NCI-H524 treated with DMSO at 0.1 percent for 48 hours (cell line): ENCODE measurements around the gene NAP1L1.
A peak's percentile ranks its signal among the peaks of the same experiment; 100 is the strongest.

Experiments used
- DNase-seq: peaks from one replicate; lab custom pipeline; 2025; lab: John Stamatoyannopoulos, UW

Gene NAP1L1, protein sequence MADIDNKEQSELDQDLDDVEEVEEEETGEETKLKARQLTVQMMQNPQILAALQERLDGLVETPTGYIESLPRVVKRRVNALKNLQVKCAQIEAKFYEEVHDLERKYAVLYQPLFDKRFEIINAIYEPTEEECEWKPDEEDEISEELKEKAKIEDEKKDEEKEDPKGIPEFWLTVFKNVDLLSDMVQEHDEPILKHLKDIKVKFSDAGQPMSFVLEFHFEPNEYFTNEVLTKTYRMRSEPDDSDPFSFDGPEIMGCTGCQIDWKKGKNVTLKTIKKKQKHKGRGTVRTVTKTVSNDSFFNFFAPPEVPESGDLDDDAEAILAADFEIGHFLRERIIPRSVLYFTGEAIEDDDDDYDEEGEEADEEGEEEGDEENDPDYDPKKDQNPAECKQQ

DNA sequence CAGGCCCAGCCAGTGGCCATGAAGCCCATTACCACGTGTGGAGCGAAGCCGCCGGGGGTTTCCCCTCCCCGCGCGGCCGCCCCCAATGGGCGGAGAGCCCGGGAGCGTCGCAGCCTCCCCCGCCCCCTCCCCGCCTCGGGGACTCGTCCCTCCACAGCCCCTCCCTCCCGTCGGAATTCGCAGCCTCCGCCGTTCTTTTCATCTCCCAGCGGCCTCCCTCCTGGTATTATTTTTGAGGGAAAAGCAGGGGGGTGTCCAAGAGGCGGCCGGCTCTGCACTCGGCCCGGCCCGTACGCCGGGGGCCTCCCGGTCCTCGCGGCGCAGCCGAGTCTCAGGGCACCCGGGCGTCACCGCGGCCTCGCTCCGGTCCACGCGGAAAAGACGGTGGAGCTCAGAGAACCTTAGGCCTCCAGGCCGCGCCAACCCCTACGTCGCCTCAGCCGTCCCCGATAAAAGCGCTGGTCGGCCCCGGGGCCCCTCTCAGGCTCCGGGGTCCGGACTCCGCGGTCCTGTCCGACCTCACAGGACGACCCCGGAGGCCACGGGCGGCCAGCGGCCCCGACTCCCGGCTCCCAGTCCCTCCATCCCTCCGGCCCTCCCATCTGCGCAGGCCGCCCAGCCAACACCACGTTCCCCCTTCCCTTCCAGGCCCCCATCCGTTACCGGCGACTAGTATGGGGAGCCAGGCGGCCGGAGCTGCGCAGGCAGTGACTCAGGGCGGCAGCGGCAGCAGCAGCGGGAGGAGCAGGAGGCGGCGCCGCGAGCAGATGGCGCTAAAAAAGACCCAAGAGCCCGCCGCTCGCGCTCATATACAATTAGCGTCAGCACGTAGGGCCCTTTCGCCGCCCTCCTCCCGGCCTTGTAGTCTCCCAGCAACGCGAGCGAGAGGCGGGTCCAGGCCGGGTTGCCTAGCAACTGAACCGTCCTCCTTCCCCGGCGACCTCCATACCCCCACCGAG lies at the start of gene NAP1L1:
TSS of gene NAP1L1 (minus strand) at position 782 of the 959 bp plus-strand sequence. CDS start 10,466 bp downstream, outside the sequence.
- peak; percentile 91 for DNase-seq

DNA sequence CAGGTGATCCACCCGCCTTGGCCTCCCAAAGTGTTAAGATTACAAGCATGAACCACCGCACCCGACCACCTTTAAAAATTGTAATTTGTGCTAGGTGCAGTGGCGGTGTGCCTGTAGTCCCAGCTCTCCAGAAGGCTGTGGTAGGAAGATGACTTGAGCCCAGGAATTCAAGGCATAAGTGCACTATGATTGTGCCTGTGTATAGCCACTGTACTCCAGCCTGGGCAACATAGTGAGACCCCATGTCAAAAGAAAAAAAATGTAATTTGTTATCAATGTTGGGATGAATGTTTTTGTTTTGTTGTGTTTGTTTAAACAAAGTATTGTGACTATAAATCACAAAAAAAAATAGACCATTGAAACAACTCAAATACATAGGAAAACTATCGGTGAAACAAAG lies 43.1 kb upstream of the NAP1L1 start:
- DNase-seq = no peak

DNA sequence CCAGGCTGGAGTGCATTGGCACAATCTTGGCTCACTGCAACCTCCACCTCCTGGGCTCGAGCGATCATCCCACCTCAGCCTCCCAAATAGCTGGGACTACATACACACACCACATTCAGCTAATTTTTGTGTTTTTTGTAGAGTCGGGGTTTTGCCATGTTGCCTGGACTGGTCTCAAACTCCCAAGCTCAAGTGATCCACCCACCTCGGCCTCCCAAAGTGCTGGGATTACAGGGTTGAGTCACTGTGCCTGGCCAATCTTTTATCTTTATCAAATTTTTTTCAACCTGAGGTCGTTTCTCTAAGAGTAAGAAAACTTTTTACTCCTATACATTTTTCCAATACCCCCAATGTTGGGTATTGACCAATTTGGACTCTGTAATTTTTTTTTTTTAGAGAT lies 40.0 kb upstream of the NAP1L1 start:
- no peak for DNase-seq

DNA sequence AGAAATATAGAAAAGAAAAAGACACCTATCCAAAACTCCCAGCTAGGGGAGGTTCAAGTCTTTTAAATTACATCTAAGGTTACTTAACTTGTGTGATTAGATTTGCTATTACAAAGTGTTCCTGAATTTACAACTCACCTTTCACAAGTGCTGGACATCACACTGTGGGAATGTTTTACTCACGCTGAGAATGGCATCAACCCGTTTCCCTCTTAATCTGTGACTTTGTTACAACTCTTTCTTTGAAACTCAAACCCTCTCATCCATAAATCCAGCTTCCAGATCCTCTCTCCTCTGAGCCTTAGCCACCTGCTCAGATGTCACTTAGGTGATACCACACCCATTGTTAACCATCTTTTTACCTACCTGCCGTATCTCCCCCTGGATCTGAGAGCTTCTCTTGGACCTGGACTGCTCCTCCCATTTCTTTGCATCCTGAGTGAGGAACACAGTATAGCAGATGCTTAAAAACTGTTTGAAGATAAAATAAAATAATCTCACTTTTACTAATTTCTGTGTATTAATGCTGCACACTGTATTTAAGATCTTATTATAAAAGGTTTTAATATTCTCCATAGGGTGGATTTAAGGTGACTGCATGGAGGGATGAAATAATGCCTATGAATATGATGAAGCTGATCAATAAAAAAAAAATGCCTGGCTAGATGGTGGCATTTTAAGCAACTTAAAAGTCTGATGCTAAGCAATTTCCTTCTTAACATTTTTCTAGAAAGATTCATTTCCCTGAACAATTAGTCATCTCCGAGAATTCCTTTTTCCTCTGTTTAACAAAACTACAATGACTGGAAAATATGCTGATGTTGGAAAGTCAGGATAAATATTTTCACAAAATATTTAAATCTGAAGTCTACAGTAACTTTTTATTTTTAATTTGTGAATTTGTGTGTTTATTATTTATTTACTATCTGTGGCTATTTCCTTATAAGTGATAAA lies 39.1 kb upstream of the NAP1L1 start:
- no peak for DNase-seq

DNA sequence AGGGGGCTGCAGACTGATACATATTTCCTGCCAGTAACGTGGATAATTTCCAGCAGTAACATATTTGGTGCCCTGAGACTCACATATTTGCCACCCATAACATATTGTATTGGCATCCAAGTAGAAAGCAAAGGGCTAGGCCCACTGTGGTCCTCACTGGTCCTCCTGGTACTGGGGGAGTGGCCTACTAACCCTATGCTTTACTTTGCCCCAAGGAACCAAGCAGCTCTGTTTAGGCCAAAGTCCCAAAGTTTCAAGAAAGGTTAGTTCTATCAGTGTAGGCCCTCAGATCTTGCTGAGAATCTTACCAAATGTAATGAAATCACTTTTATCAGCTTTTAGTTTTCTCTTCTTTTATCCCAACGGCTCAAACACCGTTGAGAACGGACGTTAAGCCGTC lies 35.4 kb upstream of the NAP1L1 start:
- no peak for DNase-seq

DNA sequence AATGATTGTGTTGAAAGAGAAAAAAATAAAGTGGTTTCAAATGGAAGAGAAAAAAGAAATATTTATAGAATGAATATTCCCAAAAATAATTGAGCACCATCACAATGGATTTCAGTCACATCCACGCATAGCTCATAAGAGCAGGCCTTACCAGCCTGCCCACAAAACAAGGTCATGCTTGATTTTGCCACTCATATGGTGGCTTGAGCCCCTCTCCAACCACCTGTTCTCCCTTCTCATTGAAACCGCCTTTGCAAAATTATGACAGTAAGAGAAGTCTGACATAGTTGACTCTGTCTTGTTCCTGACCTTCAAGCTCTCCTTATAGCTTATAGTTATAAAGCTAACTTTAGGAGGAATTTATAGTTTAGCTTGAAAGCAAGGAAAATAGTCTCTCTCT lies 33.3 kb upstream of the NAP1L1 start:
- no peak for DNase-seq

DNA sequence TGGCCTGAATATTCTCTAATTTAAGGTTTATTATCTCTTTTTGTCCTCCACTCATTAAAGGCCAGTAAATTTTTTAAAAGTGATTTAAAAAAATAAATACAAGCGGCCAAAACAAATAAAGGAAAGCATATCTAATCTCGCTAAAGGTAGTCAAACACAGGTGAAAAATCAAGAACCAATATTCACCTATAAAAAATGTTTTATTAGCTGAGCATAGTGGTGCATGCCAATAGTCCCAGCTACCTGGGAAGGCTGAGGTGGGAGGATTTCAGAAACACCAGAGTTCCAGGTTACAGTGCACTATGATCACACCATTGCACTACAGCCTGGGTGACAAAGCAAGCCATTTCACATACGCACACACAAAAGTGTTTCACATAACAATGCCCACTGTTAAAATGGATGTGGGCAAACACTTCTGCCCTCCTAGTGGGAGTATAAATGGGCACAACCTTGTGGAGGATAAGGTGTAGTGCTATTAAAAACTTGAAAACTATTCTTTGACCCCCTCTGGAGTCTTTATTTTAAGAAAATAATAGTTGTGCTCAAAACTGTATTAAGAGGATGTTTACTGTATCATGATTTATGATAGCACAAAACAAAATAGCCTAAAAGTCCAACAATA lies 32.7 kb upstream of the NAP1L1 start:
- DNase-seq = no peak

DNA sequence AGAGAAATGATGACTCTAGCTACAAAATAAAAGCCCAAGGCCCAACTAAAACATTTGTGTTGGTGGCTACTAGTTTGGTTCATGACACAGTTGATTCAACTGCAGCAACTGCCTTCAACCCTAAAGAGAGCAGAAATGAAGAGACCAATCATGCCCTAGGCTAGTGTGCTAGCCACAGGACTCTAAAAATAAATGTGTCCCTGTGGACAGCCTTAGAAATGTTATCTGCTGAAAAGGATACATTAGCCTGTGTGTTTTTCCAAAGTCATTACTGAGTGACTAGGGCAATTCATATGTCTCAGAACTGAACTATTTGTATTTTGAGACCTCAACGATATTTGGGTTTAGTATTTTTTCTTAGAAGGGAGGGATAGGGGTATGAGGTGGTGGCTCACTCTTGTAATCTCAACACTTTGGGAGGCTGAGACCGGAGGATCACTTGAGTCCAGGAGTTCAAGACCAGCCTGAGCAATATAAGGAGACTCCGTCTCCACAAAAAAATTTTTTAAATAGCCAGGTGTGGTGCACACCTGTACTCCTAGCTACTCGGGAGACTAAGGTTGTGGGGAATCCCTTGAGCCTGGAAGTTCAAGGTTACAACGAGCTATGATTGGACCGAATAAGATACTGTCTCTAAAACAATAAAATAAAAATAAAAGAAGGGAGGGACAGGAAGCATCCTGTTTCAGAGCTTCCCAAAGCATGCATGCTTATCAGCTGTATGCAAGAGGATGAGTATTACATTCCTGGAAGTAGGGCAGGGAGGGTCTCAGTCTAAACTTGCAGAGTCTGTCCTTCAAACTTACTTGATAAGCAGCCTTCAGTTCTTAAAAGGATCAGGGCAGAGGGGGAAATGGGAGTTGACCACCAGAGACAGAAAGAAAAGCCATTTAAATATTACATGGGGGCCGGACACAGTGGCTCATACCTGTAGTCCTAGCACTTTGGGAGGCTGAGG lies 29.6 kb upstream of the NAP1L1 start:
- DNase-seq = no peak

DNA sequence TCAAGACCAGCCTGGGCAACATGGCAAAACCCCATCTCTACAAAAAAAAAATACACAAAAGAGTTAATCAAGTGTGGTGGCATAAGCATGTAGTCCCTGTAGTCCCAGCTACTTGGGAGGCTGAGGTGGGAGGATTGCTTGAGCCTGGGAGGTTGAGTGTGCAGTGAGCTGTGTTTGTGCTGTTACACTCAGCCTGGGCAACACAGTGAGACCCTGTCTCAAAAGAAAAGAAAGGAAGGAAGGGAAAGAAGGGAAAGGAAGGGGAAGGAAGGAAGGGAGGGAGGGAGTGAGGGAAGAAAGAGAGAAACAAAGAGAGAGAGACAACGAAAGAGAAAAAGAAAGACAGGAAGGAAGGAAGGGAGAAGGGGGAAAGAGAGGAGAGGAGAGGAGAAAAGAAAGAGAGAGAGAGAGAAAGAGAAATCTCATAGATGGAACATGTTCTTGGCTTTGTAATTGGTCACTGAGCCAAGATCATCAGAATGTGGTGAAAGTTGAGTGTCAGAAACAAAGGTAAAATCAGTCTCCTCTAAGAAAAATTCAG lies 26.8 kb upstream of the NAP1L1 start:
- DNase-seq = no peak

DNA sequence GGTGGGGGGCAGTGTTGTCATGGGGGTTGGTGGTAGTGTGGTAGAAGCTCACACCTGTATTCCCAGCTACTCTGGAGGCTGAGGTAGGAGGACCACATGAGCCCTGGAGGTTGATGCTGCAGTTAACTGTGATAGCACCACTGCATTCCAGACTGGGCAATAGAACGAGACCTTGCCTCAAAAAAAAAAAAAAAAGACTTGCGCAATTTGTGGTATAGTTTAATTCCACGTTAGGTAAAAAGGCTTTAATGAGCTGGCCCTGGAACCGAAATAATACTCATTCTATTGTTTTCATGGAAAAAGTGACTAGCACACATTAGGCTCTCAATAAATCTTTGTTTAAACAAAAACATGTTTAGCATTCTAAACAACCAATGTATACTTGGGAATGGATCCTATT lies 25.4 kb upstream of the NAP1L1 start:
- no peak for DNase-seq

DNA sequence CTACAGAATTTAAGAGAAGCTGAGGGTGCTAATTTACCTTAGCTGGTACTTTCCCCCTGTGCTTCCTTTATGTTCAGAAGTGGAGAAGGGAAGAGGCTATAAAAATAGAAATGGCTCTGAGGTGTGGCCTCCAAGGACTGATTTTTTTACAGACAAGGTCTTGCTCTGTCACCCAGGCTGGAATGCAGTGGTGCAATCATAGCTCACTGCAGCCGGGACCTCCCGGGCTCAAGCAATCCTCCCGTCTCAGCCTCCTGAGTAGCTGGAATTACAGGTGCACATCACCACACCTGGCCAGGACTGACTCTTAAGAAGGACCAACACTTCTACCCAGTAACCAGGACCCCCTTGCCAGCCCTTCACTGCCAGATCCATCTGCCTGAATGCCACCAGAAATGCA lies 23.9 kb upstream of the NAP1L1 start:
- DNase-seq = no peak

DNA sequence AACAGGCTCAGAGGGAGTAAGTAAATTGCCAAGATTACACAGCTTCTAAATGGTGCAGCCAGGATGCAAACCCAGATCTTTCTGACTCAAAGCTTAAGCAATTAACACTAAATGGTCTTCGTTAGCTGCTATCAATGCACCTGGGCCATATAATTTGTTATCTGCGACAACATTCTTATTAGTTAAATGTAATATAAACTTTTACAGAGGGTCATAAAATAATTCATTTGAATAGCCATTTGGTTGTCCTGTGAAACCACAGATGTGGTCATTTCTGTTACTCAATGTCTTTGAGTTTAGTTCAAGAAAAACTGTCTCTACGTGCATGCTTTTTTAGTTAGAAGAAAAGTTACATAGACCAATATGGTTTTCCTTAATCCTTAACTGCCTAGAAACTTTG lies 22.1 kb upstream of the NAP1L1 start:
- DNase-seq = no peak

DNA sequence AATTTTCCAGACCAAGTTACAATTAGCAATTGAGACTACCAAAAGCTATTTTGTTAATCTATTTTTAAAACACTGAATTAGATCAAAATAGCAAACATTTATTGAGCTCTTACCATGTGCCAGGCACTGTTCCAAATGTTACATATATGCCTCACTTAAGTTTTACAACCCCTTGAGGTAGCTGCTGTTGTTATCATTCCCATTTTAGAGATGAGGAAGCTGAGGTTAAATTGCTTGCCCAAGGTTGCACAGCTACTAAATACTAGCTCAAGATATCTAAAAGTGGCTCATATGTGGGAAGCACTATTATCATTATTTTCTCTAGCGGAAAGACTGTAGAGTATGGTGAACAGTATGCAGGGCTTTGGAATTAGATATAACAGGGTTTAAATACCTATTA lies 19.5 kb upstream of the NAP1L1 start:
- no peak for DNase-seq

DNA sequence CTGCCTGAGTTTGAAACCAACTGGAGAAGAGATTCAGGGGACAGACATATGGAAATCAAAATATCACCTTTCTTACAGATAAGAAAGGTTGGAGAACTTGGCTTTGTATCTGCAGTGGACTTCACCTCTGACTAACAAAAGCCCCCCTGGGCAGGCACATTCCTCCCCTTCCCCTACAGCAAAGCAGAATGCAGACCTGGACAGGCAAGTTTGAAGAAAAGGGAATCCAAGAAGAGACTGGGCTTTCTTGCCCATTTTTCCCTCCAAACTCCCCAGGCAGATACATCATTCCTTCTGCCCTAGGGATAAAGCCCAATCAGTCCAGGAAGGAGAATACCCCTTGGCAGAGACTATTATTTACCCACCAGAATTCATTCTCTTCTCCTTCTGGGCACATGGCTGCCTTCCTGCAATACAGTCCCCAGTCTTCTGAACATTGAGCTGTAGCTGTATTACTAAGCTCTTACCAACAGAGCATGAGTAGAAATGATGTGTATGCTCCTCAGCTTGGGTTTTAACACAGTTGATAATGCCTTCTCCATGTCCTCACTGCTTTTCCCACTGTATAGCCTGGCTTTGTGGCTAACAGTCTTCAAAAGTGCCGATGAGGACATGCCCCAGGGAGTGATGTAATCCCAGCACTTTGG lies 17.4 kb upstream of the NAP1L1 start:
- DNase-seq = no peak

DNA sequence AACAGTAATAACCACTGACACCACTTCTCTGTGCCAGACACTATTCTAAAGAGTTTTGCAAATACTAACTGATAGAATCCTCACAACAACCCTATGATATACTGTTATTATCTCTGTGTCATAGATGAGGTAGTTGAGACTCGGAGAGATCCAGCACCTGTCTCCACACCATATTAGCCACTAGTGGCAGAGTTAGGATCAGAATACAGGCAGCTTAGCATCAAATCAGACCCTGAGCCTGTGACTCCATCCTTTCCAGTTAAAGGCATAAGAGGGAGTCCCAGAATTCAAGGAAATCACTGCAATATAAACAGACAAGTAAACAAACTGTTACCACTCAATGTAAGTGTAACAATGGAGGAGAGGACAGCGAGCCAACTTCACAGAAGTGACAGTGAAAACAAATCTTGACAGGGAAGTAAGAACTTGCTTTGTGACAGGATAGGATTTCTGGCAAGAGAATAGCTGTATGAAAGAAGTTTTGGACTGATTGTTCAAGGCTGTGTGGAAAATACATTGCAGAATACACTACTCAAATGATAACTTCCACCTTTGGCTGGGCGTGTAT lies 11.7 kb upstream of the NAP1L1 start:
- no peak for DNase-seq

DNA sequence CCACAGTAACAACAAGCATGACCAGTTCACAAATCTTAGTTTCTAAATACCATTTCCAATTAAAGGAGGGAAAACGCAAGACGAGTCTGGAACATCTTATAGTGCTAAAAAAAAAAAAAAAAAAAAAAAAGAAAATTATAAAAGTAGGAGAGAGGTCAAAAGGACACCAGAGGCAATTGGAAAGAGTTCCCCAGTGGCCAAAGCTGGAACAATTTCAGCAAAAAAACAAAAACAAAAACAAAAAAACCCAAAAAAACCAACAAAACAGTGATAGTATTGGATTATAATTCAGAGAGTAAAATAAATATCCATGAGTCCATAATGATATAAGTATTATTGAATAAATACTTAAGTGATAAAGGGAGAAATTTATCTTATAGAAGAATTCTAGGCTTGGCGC lies 10.3 kb upstream of the NAP1L1 start:
- no peak for DNase-seq

DNA sequence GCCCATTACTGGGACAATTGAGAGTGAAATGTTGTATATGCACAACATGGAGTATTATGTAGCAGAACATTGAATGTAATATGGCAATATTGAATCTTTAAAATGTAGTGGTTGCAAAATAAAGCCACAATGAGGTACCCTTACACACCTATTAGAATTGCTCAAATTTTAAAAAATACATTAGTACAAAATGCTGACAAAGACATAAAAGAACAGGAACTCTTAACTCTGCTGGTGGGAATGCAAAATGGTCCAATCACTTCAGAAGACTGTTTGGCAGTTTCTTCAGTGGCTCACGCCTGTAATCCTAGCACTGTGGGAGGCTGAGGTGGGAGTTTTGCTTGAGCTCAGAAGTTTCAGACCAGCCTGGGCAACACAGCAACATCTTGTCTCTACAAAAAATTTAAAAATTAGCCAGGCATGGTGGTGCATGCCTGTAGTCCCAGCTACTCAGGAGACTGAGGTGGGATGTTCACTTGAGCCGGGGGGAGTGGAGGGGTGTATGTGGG lies 6.8 kb upstream of the NAP1L1 start:
- DNase-seq = no peak

DNA sequence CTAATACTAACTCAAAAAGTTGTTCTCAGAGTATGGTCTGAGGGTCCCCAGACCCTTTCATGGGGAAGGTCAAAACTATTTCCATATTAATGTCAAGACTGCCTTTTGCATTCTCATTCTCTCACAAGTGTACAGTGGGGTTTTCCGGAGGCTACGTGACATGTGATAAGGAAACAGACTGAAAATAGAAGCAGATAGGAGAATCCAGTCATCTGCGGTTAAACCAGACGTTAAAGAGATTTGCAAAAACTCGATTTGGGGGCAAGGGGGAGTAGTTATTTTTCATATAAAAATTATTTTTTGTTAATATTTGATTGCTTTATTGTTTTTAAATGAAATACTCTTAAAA lies 1.0 kb upstream of the NAP1L1 start:
- no peak for DNase-seq
